ENCODE results near the gene ALDH4A1. TPM values are rescaled to one million over a fixed set of nuclear protein-coding genes. Genes with fewer than 3 reads are reported as not detected.
A peak's percentile ranks its signal among the peaks of the same experiment; 100 is the strongest.

ALDH4A1 gene
- total RNA-seq, 2 experiments from 2014 or later, result 6.1 to 7.6 TPM

- DNase-seq (ENCODE audit: low spot score), result peak; percentile 10
- Histone ChIP-seq H3K9me2 (ENCODE audit: insufficient read depth, low read length) (no peaks in the 10 kb centered on the region), H3K36me3 (ENCODE audit: insufficient read depth, low read length) (no peaks in the 10 kb centered on the region), H3K4me1 (ENCODE audit: insufficient read depth, low read length, poor library complexity, severe bottlenecking) (peaks cover 11% of the 10 kb centered on the region), H3K27ac (ENCODE audit: low read depth, low read length, poor library complexity, severe bottlenecking) (no peak overlapping the region), H3K79me2 (ENCODE audit: insufficient read depth, low read depth, low read length) (no peaks in the 10 kb centered on the region), H3K4me2 (ENCODE audit: low read length) (no peak overlapping the region), H4K20me1 (ENCODE audit: insufficient read depth, low read length) (no peaks in the 10 kb centered on the region), H3K9me3 (ENCODE audit: low read length) (no peaks in the 10 kb centered on the region), H3K4me3 (ENCODE audit: low read depth, low read length, poor library complexity, severe bottlenecking) (no peak overlapping the region), H2AFZ (ENCODE audit: low read length) (0 out of 2 replicates have a peak overlapping the region, but pooled peaks have one; percentile 50)
- no peak for TF ChIP-seq EZH2phosphoT487 (IDR thresholded peaks at IDR 0.05; ENCODE audit: borderline replicate concordance, low read depth, low read length)
- CTCF ChIA-PET (ENCODE audit: unreplicated experiment), result no interaction called here
- intact Hi-C loops (cut with micrococcal nuclease; ENCODE audit: unreplicated experiment), result no loop called here
- BruUV-seq (replicated peaks), result no TSS peak
- POLR2A ChIA-PET, result no interaction called here
These were observed 49.1 kb upstream of the ALDH4A1 start for GRCh38 chr1:18951416-18951815.

DNA sequence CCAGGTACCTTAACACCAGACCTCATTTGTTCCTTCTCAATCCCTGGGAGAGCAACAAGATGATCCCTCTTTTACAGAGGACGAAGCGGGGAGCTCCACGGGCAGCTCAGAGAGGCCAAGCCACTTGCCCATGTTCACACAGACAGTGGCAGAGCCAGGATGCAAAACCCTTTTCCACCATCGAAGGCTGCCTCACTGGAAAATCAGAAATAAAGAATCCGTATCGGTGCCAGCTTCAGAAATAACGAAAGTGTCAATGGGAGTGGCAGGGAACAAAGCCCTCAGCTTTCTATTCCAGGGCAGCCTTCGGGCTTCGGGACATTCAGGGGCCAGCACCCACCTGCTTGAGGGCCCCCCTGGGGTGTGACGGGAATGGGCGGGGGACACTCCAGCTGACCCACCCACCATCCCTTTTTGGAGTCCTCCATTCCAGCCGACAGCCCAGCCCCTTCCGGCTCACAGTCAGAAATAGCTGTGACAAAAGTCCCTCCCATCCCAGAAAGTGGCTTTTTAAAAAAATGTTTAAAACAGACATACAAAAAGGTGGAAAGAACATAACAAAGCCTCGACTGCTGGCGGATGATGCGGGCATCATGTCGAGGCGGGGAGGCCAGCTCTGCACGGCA, 48.2 kb upstream of the ALDH4A1 start:
- Histone ChIP-seq H3K4me2 (ENCODE audit: low read length) (peak overlapping the region; percentile 36), H3K9me3 (ENCODE audit: low read length) (no peaks in the 10 kb centered on the region), H3K36me3 (ENCODE audit: insufficient read depth, low read length) (no peaks in the 10 kb centered on the region), H3K9me2 (ENCODE audit: insufficient read depth, low read length) (no peaks in the 10 kb centered on the region), H4K20me1 (ENCODE audit: insufficient read depth, low read length) (no peaks in the 10 kb centered on the region), H3K27ac (ENCODE audit: low read depth, low read length, poor library complexity, severe bottlenecking) (no peak overlapping the region), H3K79me2 (ENCODE audit: insufficient read depth, low read depth, low read length) (no peaks in the 10 kb centered on the region), H3K4me1 (ENCODE audit: insufficient read depth, low read length, poor library complexity, severe bottlenecking) (peaks cover 10% of the 10 kb centered on the region), H3K4me3 (ENCODE audit: low read depth, low read length, poor library complexity, severe bottlenecking) (peak overlapping the region; percentile 10), H2AFZ (ENCODE audit: low read length) (peak overlapping the region; percentile 50)
- POLR2A ChIA-PET, result interaction anchor here (0.6 kb wide), 1 partner anchor 76 kb away, joined by 7 read pairs; no protein-coding TSS in a partner anchor
- TF ChIP-seq, protein P1, sequence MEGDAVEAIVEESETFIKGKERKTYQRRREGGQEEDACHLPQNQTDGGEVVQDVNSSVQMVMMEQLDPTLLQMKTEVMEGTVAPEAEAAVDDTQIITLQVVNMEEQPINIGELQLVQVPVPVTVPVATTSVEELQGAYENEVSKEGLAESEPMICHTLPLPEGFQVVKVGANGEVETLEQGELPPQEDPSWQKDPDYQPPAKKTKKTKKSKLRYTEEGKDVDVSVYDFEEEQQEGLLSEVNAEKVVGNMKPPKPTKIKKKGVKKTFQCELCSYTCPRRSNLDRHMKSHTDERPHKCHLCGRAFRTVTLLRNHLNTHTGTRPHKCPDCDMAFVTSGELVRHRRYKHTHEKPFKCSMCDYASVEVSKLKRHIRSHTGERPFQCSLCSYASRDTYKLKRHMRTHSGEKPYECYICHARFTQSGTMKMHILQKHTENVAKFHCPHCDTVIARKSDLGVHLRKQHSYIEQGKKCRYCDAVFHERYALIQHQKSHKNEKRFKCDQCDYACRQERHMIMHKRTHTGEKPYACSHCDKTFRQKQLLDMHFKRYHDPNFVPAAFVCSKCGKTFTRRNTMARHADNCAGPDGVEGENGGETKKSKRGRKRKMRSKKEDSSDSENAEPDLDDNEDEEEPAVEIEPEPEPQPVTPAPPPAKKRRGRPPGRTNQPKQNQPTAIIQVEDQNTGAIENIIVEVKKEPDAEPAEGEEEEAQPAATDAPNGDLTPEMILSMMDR (conservative IDR thresholded peaks at IDR 0.05; ENCODE audit: low read length), result no peak
- TF ChIP-seq EZH2phosphoT487 (IDR thresholded peaks at IDR 0.05; ENCODE audit: borderline replicate concordance, low read depth, low read length), result no peak
- no peak for DNase-seq (ENCODE audit: low spot score)
- CTCF ChIA-PET (ENCODE audit: unreplicated experiment), result no interaction called here
- BruUV-seq (replicated peaks), result no TSS peak
- intact Hi-C loops (cut with micrococcal nuclease; ENCODE audit: unreplicated experiment), result no loop called here

GRCh38 chr1:18949686-18950400, 47.5 kb upstream of the ALDH4A1 start:
- no peak for TF ChIP-seq EZH2phosphoT487 (IDR thresholded peaks at IDR 0.05; ENCODE audit: borderline replicate concordance, low read depth, low read length)
- TF ChIP-seq, protein P1 (conservative IDR thresholded peaks at IDR 0.05; ENCODE audit: low read length), result no peak
- Histone ChIP-seq H3K9me3 (ENCODE audit: low read length) (no peaks in the 10 kb centered on the region), H2AFZ (ENCODE audit: low read length) (no peak overlapping the region), H3K4me1 (ENCODE audit: insufficient read depth, low read length, poor library complexity, severe bottlenecking) (peaks cover 8% of the 10 kb centered on the region), H3K79me2 (ENCODE audit: insufficient read depth, low read depth, low read length) (no peaks in the 10 kb centered on the region), H4K20me1 (ENCODE audit: insufficient read depth, low read length) (no peaks in the 10 kb centered on the region), H3K36me3 (ENCODE audit: insufficient read depth, low read length) (no peaks in the 10 kb centered on the region), H3K27ac (ENCODE audit: low read depth, low read length, poor library complexity, severe bottlenecking) (no peak overlapping the region), H3K4me2 (ENCODE audit: low read length) (no peak overlapping the region), H3K9me2 (ENCODE audit: insufficient read depth, low read length) (no peaks in the 10 kb centered on the region), H3K4me3 (ENCODE audit: low read depth, low read length, poor library complexity, severe bottlenecking) (no peak overlapping the region)
- ChIA-PET CTCF (ENCODE audit: unreplicated experiment) (no interaction called here), POLR2A (no interaction called here)
- DNase-seq (ENCODE audit: low spot score), result no peak
- intact Hi-C loops (cut with micrococcal nuclease; ENCODE audit: unreplicated experiment), result no loop called here
- no TSS peak for BruUV-seq (replicated peaks)
